NK-92 (cell line): ENCODE data around the gene RNPEP.
A peak's percentile ranks its signal among the peaks of the same experiment; 100 is the strongest.
"Not testable (repeated sequence)": the region's sequence is repeated elsewhere in the genome, so short reads cannot be mapped to it uniquely, and the experiment has no call there.

Experiments used
- DNase-seq: peaks from one replicate; lab custom pipeline; 2025; ENCODE audit not compliant: unreplicated experiment; lab: John Stamatoyannopoulos, UW

The RNPEP gene

GRCh38 chr1:201982623-201983379 is at the start of gene RNPEP:
TSS of gene RNPEP (plus strand) at chr1:201982648. CDS start at chr1:201982667, 19 bp downstream.
- DNase-seq: no peak

- no peak for DNase-seq
These were observed 48.5 kb upstream of the RNPEP start for GRCh38 chr1:201933840-201934430.

- DNase-seq: no peak
These were observed 44.7 kb upstream of the RNPEP start for GRCh38 chr1:201937624-201938213.

- DNase-seq: no peak
These were observed 43.9 kb upstream of the RNPEP start for GRCh38 chr1:201938440-201939035.

GRCh38 chr1:201939148-201939547 is 43.3 kb upstream of the RNPEP start:
- DNase-seq: no peak

- no peak for DNase-seq
These were observed 42.9 kb upstream of the RNPEP start for GRCh38 chr1:201939574-201939973.

- DNase-seq: not testable (repeated sequence)
These were observed 42.1 kb upstream of the RNPEP start for GRCh38 chr1:201940316-201940715.

GRCh38 chr1:201941420-201942128 is 40.9 kb upstream of the RNPEP start:
- no peak for DNase-seq

- no peak for DNase-seq
These were observed 40.3 kb upstream of the RNPEP start for GRCh38 chr1:201942129-201942495.

- DNase-seq: no peak
These were observed 38.4 kb upstream of the RNPEP start for GRCh38 chr1:201944002-201944401.

- no peak for DNase-seq
These were observed 37.8 kb upstream of the RNPEP start for GRCh38 chr1:201944639-201945038.

- no peak for DNase-seq
These were observed 37.3 kb upstream of the RNPEP start for GRCh38 chr1:201945157-201945556.

- DNase-seq: no peak
These were observed 36.6 kb upstream of the RNPEP start for GRCh38 chr1:201945863-201946223.

- no peak for DNase-seq
These were observed 36.1 kb upstream of the RNPEP start, which contains the start of gene LMOD1 for GRCh38 chr1:201946224-201946908. TSS of gene LMOD1 (minus strand) at chr1:201946548. CDS start at chr1:201946340, 208 bp downstream.

GRCh38 chr1:201947697-201948008 is 34.8 kb upstream of the RNPEP start:
- no peak for DNase-seq

GRCh38 chr1:201949491-201949890 is 33.0 kb upstream of the RNPEP start:
- no peak for DNase-seq

- no peak for DNase-seq
These were observed 28.0 kb upstream of the RNPEP start for GRCh38 chr1:201954263-201955008.

- DNase-seq: peak; percentile 43
These were observed 27.3 kb upstream of the RNPEP start, which contains the start of gene TIMM17A for GRCh38 chr1:201955009-201955728. TSS of gene TIMM17A (plus strand) at chr1:201955503. CDS start at chr1:201955527, 24 bp downstream.

- no peak for DNase-seq
These were observed 26.7 kb upstream of the RNPEP start for GRCh38 chr1:201955729-201956143.
